Measurements from ENCODE around the gene IGLL5. TPM values are rescaled to one million over a fixed set of nuclear protein-coding genes. Genes with fewer than 3 reads are reported as not detected.

IGLL5 gene
- total RNA-seq, 1 donor from 2014 or later: not detected

DNA sequence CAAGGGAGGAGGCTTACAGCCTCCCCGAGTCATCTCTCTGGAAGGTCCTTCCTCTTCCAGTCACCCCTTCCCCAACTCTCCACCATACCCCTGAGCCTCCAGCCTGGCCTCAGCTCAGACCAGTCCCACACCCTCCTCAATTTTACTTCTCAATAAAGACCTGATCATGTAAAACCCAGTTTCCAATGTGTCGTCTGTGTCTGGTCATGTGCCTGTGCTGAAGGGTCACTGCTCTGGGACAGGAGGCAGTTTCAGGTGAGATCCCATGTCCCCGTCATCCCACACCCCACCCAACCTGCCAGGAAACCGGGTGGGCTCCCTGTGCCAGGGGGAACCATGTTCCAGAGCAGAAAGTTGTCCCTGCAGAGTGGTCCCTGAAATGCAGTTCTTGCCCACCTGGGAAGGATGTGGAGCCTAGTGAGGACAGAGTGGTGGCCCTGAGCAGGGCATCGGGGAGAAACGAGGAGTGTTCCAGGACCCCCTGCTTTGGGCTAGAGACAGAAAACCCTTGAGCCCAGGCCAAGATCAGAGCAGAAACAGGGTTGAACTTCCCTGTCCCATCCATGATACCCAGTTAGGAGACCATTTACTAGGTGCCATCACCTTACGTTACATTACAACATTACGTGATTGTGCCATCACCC, 19.4 kb downstream of the IGLL5 start:
- H3K4me3 Mint-ChIP-seq (ENCODE audit: low read depth): no peak overlapping the region
- H3K4me1 Mint-ChIP-seq (ENCODE audit: low read depth): no peaks in the 10 kb centered on the region
- no peaks in the 10 kb centered on the region for H3K9me3 Mint-ChIP-seq (ENCODE audit: low read depth)
- TF ChIP-seq, protein P1, sequence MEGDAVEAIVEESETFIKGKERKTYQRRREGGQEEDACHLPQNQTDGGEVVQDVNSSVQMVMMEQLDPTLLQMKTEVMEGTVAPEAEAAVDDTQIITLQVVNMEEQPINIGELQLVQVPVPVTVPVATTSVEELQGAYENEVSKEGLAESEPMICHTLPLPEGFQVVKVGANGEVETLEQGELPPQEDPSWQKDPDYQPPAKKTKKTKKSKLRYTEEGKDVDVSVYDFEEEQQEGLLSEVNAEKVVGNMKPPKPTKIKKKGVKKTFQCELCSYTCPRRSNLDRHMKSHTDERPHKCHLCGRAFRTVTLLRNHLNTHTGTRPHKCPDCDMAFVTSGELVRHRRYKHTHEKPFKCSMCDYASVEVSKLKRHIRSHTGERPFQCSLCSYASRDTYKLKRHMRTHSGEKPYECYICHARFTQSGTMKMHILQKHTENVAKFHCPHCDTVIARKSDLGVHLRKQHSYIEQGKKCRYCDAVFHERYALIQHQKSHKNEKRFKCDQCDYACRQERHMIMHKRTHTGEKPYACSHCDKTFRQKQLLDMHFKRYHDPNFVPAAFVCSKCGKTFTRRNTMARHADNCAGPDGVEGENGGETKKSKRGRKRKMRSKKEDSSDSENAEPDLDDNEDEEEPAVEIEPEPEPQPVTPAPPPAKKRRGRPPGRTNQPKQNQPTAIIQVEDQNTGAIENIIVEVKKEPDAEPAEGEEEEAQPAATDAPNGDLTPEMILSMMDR (IDR thresholded peaks at IDR 0.05; ENCODE audit: unreplicated experiment): no peak
- H3K27ac Mint-ChIP-seq: no peak overlapping the region
- H3K27me3 Mint-ChIP-seq: peaks cover 41% of the 10 kb centered on the region
- H3K36me3 Mint-ChIP-seq (ENCODE audit: insufficient read depth): no peaks in the 10 kb centered on the region
- DNase-seq (ENCODE audit: low spot score, unreplicated experiment): no peak

DNA sequence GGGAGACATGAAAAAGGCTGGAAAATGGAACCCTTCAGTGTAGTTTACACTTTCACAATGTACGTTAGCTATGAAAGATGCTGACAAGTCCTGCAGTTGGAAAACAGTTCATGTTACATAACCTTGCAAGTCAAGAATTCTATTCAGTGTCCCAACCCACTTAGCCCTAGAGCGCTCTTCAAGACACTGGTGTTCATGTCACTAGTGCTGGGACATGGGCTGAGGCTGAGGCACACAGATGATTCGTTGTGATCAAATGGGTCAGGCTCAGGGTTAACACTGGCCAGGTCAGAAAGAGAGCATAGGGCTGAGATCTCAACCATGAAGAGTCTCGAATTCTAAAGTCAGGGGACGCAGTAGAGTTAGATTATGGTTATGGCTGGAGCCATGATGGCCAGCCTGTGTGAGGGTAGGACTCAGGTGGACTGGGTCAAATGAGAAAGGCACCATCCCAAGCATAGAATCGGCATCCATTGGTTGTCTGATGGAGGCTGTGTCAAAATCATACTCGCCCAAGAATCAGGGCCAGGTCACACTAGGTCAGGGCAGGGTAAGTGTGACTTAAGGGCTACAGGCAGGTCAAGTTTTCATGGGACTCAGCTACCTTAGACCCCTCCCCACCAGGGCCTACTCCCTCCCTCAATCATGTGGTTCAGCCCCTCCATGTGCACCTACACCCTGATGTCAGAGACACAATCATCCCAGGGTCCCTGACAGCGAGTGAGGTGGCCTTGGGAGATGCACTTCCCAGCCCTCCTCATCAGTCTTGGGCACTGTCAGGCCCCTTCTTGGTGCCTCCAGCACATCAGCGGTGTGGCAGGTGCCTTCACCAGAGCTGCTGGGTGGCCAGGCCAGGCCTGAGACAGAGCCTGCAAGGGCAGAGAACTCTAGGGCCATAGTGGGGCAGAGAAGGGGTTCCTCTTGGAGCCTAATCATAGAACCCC, 20.2 kb downstream of the IGLL5 start:
- no peak for DNase-seq (ENCODE audit: low spot score, unreplicated experiment)
- Mint-ChIP-seq H3K4me3 (ENCODE audit: low read depth) (no peak overlapping the region), H3K4me1 (ENCODE audit: low read depth) (no peaks in the 10 kb centered on the region), H3K36me3 (ENCODE audit: insufficient read depth) (no peaks in the 10 kb centered on the region), H3K9me3 (ENCODE audit: low read depth) (no peaks in the 10 kb centered on the region), H3K27ac (no peak overlapping the region), H3K27me3 (peaks cover 45% of the 10 kb centered on the region)
- TF ChIP-seq, protein P1 (IDR thresholded peaks at IDR 0.05; ENCODE audit: unreplicated experiment): no peak

DNA sequence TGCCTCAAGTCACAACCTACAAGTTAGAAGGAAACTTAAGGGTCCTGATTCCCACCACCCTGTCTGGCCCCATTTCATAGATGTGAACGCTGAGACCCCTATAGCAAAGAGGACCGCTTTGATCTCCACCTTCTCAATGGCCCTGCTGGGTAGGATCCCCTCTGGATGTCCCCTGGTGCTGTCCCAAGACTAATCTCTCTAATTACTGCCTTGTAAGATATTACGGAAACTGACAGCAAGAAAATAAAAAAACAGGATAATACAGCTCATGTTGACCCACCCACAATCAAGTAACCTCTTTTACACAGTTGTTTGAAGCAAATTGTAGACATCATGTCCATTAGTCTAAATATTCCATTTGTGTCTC, 20.9 kb downstream of the IGLL5 start:
- TF ChIP-seq, protein P1 (IDR thresholded peaks at IDR 0.05; ENCODE audit: unreplicated experiment): no peak
- Mint-ChIP-seq H3K4me1 (ENCODE audit: low read depth) (no peaks in the 10 kb centered on the region), H3K27ac (no peak overlapping the region), H3K4me3 (ENCODE audit: low read depth) (no peak overlapping the region), H3K36me3 (ENCODE audit: insufficient read depth) (no peaks in the 10 kb centered on the region), H3K9me3 (ENCODE audit: low read depth) (no peaks in the 10 kb centered on the region), H3K27me3 (peaks cover 44% of the 10 kb centered on the region)
- DNase-seq (ENCODE audit: low spot score, unreplicated experiment): no peak

DNA sequence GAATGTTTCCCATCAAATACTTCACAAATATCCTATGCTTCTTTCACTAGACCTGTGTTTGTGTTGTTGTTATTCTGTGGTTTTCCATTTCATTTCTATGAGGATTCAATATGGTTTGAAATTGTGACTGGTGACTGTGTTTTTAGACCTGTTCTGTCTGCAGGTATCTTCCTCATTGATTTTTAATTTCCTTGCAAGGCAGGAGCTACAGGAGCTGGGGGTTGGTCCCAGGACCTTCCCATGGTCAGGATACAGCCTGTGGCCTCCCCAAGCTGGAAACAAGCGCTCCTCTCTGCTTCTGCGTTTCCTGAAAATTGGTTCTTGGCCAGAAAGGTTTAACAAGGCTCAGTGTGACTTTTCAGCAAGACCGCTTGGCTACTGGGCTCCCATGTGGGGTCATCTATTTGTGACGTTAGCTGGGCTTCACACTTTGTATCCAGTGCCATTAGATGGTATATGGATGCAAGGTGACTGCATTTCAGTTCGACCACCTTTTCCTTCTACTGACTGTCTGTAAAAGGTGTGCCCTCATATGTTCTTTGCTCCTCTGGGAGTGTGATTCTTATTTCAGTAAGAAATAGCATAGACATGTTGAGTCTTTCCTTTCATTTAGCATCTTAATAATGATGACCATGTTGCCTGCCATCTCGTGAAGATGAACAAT, 21.5 kb downstream of the IGLL5 start:
- H3K36me3 Mint-ChIP-seq (ENCODE audit: insufficient read depth): no peaks in the 10 kb centered on the region
- DNase-seq (ENCODE audit: low spot score, unreplicated experiment): no peak
- TF ChIP-seq, protein P1 (IDR thresholded peaks at IDR 0.05; ENCODE audit: unreplicated experiment): no peak
- H3K4me3 Mint-ChIP-seq (ENCODE audit: low read depth): no peak overlapping the region
- peaks cover 45% of the 10 kb centered on the region for H3K27me3 Mint-ChIP-seq
- no peaks in the 10 kb centered on the region for H3K9me3 Mint-ChIP-seq (ENCODE audit: low read depth)
- H3K27ac Mint-ChIP-seq: no peak overlapping the region
- no peaks in the 10 kb centered on the region for H3K4me1 Mint-ChIP-seq (ENCODE audit: low read depth)

DNA sequence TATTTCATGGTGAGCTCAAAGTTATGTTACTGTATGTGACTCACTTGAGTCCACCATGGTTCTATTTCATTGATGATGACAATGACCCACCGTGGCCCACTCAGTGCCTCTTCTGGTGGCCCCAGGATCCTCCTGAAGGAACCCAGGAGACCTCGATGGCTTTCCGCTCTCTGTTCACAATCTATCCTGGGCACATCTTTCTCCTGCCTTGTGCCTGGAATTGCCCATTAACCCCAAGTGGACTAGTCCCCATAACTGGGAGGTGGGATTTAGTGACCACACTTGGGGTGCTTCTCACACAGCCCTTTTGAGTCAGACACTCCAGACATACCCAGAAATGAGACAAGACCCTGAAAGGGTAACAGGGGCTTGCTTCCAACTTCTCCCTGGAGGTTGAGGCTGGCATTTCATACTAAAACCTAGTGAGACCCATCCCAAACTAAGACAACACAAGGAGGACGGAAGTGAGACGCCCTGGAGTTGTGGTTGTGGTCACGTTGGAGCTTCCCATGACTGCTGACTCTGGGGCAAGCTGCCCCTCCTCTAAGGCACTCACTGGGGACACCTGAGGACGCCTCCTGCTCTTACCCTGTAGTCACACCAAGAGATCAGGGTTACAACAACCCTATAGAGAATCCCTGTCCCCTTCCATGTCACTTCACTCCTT, 22.1 kb downstream of the IGLL5 start:
- no peak overlapping the region for H3K27ac Mint-ChIP-seq
- no peak overlapping the region for H3K4me3 Mint-ChIP-seq (ENCODE audit: low read depth)
- H3K27me3 Mint-ChIP-seq: peaks cover 49% of the 10 kb centered on the region
- TF ChIP-seq, protein P1 (IDR thresholded peaks at IDR 0.05; ENCODE audit: unreplicated experiment): no peak
- no peaks in the 10 kb centered on the region for H3K4me1 Mint-ChIP-seq (ENCODE audit: low read depth)
- no peak for DNase-seq (ENCODE audit: low spot score, unreplicated experiment)
- no peaks in the 10 kb centered on the region for H3K9me3 Mint-ChIP-seq (ENCODE audit: low read depth)
- no peaks in the 10 kb centered on the region for H3K36me3 Mint-ChIP-seq (ENCODE audit: insufficient read depth)

Data from progenitor cell of endocrine pancreas (in vitro differentiated cells).